NK-92 treated with Interleukin-12 subunit alpha and Interleukin-12 subunit beta, amount 100 ng/mL, for 24 hours (cell line): ENCODE measurements around the gene SF3A2.
"Not testable (repeated sequence)": the region's sequence is repeated elsewhere in the genome, so short reads cannot be mapped to it uniquely, and the experiment has no call there.

ENCODE experiments used
- DNase-seq: peaks from one replicate; lab custom pipeline; 2025; lab: John Stamatoyannopoulos, UW

SF3A2 gene

GRCh38 chr19:2236314-2237050, at the start of gene SF3A2, which contains the start of gene PLEKHJ1:
Gene SF3A2, plus strand, starts transcription at chr19:2236824. Its CDS starts 6,595 bp downstream, at chr19:2243419.
Gene PLEKHJ1, minus strand, starts transcription at chr19:2236329. Its CDS starts 81 bp downstream, at chr19:2236248.
- DNase-seq = peak; percentile 97

GRCh38 chr19:2187159-2187558, 49.5 kb upstream of the SF3A2 start:
- no peak for DNase-seq

- no peak for DNase-seq
Observed at GRCh38 chr19:2188708-2189385, 47.8 kb upstream of the SF3A2 start.

GRCh38 chr19:2189880-2190279, 46.7 kb upstream of the SF3A2 start:
- no peak for DNase-seq

GRCh38 chr19:2190848-2191455, 45.7 kb upstream of the SF3A2 start:
- DNase-seq = no peak

GRCh38 chr19:2191456-2192310, 44.9 kb upstream of the SF3A2 start:
- no peak for DNase-seq

- no peak for DNase-seq
Observed at GRCh38 chr19:2192862-2193261, 43.8 kb upstream of the SF3A2 start.

GRCh38 chr19:2193807-2194206, 42.8 kb upstream of the SF3A2 start:
- no peak for DNase-seq

- DNase-seq = no peak
Observed at GRCh38 chr19:2194513-2195078, 42.0 kb upstream of the SF3A2 start.

GRCh38 chr19:2195361-2195760, 41.3 kb upstream of the SF3A2 start:
- no peak for DNase-seq

- no peak for DNase-seq
Observed at GRCh38 chr19:2195914-2196313, 40.7 kb upstream of the SF3A2 start.

GRCh38 chr19:2197270-2197669, 39.4 kb upstream of the SF3A2 start:
- DNase-seq = no peak

GRCh38 chr19:2198317-2198716, 38.3 kb upstream of the SF3A2 start:
- no peak for DNase-seq

- DNase-seq = no peak
Observed at GRCh38 chr19:2199215-2199614, 37.4 kb upstream of the SF3A2 start.

GRCh38 chr19:2199861-2200623, 36.6 kb upstream of the SF3A2 start:
- DNase-seq = no peak

- not testable (repeated sequence) for DNase-seq
Observed at GRCh38 chr19:2200624-2201294, 35.9 kb upstream of the SF3A2 start.

GRCh38 chr19:2201473-2202148, 35.0 kb upstream of the SF3A2 start:
- no peak for DNase-seq

GRCh38 chr19:2202366-2202765, 34.3 kb upstream of the SF3A2 start:
- no peak for DNase-seq

- DNase-seq = no peak
Observed at GRCh38 chr19:2207008-2207407, 29.6 kb upstream of the SF3A2 start.
